Gastrocnemius medialis (tissue), 4 donors: ENCODE measurements around the gene MISP.

ENCODE experiments used
- CTCF ChIP-seq, 5 experiments: fragments of 450-650 bp in 3 of 5; fragments of 200-600 bp in 2 of 5; sonication (generic) in 2 of 5; IDR thresholded peaks in 4 of 5; conservative IDR thresholded peaks in 1 of 5; 1 replicate in 4 of 5; 2 replicates in 1 of 5; pipeline ENCODE4 v1.5.1; 2016 to 2019; ENCODE audit warnings: antibody characterized with exemption in 5 of 5, mild to moderate bottlenecking in 3 of 5, moderate library complexity in 3 of 5
- POLR2A ChIP-seq, 2 donors: fragments of 450-650 bp; IDR thresholded peaks; one replicate each; pipeline ENCODE4 v1.6.1; 2017; ENCODE audit warnings: antibody characterized with exemption in 2 of 2, mild to moderate bottlenecking in 2 of 2, moderate library complexity in 2 of 2

GRCh38 chr19:791567-792305, 40.8 kb downstream of the MISP start:
- TF ChIP-seq CTCF (IDR thresholded peaks at IDR 0.05 in 4 of 5, conservative IDR thresholded peaks at IDR 0.05 in 1 of 5), result no peak
- no peak for TF ChIP-seq POLR2A (IDR thresholded peaks at IDR 0.05)
